GM19099 (cell line): ENCODE measurements around the gene NAALADL2.

ENCODE experiments used
- POLR2A ChIP-seq: IDR thresholded peaks from 3 replicates; pipeline ENCODE4 v1.6.1; 2011; ENCODE audit warnings: low read depth; ENCODE audit not compliant: insufficient read length; ENCODE audit errors: extremely low read depth

The NAALADL2 gene

DNA sequence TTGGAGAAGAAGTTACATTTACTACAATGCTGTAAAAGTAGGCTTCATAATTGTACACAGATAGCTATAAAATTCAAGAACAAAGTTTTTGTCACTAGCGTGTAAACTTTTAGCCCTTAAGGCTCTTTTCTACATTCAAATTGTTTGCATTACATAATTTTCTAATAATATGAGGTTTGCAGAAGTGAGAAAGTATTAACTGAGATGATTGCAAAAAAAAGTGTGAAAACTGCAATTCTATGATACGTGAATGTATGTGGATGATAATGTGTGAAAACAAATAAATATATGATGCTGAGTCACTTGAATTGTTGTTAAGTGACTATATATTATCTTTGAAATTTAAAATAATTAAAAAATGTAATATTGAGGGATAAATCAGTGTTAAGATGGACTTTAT is 557.5 kb downstream of the NAALADL2 start:
- TF ChIP-seq POLR2A: no peak

DNA sequence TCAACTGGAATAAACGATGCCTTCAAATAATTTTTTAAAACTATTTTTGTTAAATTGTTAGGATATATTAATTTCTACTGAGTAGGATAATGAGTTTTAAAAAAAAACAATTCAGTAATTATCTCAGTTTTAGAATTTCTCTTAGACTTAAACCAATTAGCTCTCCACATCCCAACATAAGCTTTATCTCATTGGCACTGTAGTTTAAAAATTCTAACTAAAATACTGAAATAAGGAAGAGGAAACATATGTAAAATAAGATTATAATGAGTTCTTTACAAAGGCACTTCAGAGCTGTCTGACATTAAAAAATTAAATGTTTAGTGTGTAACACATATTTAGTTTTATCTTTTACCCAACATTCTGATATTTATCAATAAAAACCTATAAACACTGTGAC is 558.3 kb downstream of the NAALADL2 start:
- no peak for TF ChIP-seq POLR2A

DNA sequence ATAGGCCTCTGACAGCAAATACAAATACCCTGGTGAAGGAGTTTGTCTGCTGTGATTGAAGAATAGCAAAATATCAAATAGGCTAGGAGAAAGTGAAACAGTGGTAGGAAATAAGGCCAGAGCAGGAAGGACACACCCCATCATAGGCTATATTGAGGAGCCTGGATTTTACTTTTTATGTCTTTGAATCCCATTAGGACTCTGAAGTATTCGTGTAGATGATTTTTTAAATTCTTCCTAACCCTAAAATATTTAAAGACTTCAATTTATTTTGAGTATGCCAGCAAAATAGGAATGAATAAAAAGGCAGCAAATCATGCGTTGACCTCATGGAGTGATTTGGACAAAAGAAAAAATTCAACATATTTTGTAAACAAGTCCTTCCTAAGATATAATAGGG is 562.8 kb downstream of the NAALADL2 start:
- no peak for TF ChIP-seq POLR2A

DNA sequence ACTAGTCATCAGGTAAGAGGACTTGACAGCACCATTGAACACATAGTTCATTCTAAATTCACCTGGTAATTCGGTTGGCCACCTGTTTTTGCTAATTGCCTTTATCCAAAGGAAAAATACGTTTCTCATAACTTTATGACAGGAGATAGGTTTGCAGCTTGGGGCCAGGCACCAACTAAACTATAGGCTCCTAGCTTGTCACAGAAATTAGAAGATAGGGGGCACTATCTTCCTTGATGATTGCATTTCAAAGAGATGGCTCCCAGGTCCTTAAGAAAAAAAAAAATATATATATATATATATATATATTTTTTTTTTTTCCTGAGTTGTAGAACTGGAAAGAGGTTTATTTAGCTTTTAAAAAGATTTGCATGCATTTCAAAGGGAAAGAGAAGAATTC is 563.6 kb downstream of the NAALADL2 start:
- TF ChIP-seq POLR2A: no peak

DNA sequence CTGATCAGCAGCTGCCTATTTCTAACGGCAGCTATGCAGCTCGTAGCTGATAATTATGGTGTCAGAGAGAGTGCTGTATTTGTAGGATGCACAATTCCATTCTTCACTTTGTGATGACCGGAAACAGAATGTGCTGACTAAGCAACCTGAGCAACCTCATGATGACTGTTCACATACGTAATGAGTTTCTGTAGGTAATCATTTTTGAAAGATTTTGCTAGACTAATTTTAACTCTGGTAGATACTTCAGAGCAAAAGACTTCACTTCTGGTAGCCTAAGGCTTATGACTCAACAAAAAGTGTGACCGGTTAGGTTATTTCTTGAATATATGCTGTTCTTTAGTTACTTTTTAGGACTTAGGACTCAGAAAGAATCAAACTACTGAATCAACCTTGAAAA is 567.7 kb downstream of the NAALADL2 start:
- no peak for TF ChIP-seq POLR2A

DNA sequence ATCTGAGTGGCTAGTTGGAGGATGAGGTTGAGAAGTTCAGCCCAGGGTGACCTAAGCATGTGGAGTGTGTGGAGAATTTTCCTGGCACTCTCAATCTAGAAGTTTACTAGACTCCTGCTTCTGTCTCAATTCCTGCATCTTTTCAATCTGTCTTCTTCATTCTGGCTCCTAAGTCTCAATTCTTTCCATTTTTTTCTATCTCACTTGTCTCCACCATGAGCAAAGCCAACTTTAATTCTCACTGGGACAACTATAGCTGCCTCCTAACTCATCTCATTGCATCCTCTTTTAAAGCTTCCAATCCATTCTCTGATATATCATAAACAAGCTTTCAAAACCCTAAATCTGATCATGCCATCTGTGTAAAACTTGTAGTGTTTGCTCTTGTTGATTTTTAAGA is 569.3 kb downstream of the NAALADL2 start:
- no peak for TF ChIP-seq POLR2A

DNA sequence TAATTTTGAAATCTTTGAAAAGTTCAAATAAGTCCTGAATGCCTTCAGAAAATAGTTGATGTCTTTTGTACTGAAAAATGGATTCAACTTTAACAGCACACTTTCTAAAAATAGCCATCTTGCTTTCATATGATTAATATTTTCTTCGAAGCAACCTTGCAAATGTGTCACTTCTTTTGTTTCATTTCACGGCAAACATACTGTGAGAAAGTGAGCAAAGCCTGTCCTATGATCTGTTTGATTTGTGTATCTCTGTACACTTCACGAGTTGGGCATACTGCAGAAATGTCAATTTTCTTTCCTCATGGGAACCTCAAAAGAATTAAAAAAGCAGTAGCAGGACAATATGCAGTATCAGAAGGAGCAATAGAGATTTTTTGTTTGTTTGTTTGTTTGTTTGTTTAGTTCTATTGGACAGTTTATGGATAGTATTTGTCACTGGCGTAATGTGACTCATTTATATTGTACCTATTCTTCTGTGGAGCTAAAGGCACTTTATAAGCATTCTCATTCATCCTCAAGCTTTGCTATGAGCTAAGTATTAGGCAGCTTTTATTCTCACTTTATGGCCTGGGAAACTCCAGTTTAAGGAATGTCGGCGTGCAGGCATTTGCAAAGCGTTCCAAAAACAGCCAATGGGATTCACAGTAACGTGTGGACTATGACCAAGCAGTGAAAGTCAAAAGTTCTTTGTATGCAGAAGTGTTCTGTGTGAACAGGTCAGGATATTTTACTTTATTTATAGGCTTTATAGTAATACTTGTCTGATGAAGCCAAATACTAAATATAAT is 572.0 kb downstream of the NAALADL2 start:
- no peak for TF ChIP-seq POLR2A

DNA sequence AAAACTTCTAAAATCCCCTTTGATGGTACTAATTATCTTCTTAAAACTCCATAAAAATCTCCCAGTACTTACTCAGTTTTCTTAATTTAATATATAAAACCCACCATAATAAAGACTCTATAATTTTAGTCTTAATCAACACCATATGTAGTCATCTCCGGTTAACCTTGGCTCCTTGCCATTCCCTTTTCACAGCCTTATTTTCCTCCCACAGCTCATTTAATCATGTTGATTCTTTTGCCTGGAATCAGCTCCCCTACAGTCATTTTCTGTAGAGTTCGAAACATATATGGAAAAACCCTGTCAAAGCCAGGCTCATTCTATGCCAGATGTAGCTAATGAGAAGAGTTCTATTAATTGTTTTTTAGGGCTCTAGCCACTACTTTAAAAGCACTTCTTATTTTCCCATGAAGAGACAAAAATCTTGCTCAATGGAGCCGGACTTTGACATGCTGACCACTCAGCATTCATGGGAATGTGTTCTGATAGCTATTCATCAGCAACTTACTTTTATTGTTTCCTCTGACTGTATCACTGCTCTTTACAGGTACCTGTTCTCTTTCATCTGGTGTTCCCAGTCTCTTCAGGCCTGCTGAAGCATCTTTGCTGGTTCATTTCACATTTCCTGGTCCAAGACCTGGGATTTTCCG is 573.4 kb downstream of the NAALADL2 start:
- TF ChIP-seq POLR2A: no peak

DNA sequence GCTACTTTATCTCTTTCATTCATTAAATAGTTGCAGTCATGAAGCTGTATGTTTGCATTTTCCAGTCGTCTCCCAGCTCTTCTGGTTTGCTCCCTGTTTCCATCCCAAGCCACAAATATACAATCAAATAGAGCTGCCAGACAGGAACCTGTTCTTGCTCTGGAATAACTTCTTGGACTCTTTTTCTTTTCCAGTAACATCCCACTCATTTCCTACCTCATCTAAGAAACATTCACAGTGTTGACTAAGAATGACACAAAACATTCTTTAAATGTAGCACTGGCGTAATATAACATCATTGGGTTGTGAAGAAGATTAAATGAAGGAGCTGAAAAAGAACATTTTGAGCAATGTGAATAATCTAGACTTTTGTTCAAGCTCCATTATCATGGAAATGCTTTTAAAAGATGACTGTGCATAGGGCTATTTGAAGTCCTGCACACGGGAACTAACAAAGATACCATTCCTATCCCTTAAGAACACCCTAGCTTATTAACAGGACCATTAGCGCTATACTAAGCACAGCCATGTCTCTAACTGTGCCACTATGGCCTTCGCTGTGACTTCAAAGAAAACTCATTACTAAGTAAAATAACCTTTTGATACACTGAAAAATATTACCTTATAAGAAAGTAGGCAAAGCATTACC is 574.0 kb downstream of the NAALADL2 start:
- no peak for TF ChIP-seq POLR2A

DNA sequence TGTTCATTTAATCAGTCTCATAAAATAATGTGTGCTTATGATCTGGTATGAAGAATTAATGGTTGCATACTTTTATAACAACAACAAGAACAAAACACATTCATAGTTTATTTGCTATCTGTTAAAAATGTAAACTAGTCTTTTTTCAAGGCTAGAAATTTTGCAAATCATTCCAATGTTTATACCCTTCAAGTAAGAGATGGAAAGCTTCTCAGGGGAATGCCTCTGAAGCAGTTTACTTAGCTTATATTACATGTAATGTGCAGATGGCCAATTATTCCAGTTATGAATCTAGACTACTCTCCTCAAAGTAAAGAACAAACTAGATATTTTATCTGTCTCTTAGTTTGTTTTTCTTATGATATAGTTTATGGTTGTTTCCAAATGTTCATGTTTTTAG is 575.4 kb downstream of the NAALADL2 start:
- TF ChIP-seq POLR2A: no peak

DNA sequence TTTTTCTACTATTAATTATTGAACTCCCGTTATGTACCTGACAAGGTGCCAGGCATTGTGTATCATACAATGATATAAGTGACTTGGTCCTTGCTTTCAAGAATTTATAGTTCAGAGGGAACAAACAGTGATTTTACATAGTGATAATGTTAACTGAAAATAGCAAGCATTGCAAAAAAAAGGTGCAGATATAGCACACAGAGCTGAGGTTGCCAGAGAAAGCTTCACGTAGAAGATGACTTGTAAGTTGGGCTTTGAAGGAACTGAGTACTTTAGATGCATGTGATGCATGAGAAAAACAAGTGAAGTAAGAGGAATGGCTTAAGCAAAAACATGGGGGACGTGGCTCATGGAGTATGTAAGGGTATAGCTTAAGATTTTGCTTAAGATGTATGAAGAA is 584.5 kb downstream of the NAALADL2 start:
- no peak for TF ChIP-seq POLR2A

DNA sequence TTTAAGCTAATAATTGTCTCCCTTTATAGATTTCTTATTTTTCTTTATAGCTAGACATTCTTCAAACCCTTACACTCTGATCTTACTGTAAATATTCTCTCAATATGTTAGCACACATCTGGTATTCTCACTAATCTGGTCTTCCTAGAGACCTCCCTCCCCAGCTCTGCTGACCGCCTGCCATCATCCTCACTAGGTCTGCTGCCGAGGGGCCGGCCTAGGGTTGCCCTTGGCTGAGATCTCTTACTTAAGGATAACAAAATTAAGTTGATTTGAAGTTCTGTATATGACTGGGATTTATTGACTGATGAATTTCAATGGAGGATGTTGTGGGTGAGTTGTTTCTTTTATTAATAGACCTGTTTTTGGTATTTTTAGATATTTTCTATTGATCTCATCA is 586.6 kb downstream of the NAALADL2 start:
- no peak for TF ChIP-seq POLR2A

DNA sequence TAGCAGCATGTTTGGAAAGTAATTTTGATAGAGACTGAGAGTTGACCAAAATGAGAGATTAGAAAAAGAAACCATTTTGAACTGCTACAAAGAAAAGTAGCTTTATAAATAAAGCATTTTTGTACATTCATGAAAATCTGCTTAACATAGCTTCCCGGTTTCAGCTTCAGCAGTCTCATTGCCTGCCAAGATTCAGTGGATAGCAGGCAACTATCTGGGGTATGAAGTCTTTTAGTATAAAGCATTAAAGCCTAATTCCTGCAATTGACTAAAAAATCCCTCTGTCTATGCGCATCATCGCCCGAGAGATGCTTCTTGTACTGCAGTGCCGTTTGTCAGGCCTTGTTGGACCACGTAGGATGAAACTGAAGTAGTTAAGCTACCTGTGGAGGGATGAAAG is 588.4 kb downstream of the NAALADL2 start:
- no peak for TF ChIP-seq POLR2A

DNA sequence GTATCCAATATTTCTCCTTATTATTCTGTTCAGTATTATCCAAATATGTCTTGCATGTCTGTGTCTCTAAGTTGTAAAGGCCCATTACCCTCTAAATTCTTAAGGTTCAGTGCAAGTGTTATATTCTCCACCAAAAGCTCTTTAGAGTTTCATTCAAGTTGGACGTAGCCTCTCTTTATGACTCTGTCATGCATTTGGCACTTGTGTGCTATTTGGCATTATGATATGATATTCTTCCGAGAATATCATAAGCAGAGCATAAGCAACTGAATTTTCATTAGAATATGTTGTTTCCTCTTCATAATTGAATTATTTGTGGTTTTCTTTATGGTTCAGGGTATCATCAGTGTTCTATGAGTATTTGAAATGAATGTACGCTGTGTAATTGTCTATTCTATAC is 594.2 kb downstream of the NAALADL2 start:
- TF ChIP-seq POLR2A: no peak

DNA sequence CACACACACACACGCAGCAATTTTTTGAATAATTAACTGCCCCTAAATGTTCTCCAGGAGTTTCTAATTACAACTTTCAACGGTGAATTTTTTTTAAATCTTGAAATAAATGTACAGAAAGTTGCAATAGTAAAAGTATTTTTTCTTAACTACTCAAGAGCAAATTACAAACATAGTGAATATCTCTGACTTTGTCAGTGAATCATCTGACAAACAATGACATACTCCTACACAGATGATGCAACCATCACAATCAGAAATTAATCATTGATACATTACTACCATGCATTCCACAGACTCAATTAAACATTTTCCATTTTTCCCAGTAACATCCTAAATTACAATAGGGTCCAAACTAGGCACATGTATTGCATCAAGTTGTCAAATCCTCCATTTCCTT is 597.3 kb downstream of the NAALADL2 start:
- no peak for TF ChIP-seq POLR2A

DNA sequence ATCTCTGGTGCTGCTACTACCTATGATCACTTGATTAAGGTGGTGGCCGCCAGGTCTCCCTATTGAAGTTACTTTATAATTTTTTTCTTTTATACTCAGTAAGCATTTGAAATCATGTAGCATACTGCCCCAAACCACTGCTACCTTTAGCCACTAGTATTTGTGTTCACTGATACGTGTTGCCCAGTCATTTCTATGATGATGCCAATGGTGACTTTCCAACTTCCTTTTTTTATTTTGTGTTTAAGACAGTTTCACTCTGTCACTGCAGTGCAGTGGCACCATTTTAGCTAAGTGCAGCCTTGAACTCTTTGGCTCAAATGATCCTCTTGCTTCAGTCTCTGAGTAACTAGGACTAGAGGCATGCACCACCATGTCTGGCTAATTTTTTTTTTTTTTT is 598.2 kb downstream of the NAALADL2 start:
- TF ChIP-seq POLR2A: no peak
